ENCODE measurements around the gene MEIS1. TPM values are rescaled to one million over a fixed set of nuclear protein-coding genes. Genes with fewer than 3 reads are reported as not detected.

Gene MEIS1
- total and polyA plus RNA-seq, 2 of the 8 experiments (the other 6 are each of a cell fraction or from before 2014, with no cell fraction given) = 0.17 to 1.2 TPM

DNA sequence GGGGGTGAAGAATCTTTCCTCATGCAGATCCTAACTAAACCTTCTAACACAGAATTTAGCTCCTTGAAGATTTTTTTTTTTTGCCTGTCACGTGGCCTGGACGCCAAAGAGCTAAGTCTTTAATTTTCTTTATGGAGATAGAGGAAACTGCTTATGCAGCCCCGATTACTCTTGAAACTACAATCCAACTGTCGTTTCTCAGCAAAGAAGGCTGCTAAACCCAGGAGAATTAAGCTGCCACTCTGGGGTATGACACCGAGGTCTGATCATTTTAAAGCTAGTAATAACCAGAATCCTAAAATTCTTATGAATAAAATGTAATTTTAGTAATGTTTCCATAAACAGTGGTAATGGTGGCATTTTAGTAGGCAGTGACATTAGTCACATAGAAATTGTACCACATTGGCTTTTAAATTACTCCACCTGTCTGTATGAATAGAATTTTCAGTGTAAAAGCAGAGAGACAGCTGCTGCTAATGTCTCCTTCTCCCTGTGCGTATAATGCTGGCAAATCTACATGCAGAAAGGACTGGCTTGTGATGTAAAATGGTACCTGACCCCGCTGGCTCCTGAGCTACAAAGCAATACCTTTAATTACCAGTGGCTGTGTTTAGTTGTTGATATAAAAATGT lies 86.5 kb downstream of the MEIS1 start:
- H3K79me2 ChIP-seq (ENCODE audit: control insufficient read depth in 1 of 2, insufficient read depth in 2 of 2, low read length in 2 of 2) = no peaks in the 10 kb centered on the region
- no peak overlapping the region for H2BK120ac ChIP-seq (replicated peaks; ENCODE audit: low read depth, low read length)
- no peak overlapping the region for H3K9ac ChIP-seq (replicated peaks in 1 of 4; ENCODE audit: extremely low read depth in 1 of 4, low read depth in 3 of 4, low read length in 3 of 4)
- H3K23me2 ChIP-seq (ENCODE audit: low read depth, low read length) = no peaks in the 10 kb centered on the region
- H3K4me1 ChIP-seq (replicated peaks in 1 of 4; ENCODE audit: control insufficient read depth in 3 of 4, insufficient read depth in 4 of 4, low read length in 3 of 4) = peaks cover 0 to 7% (median 4%) of the 10 kb centered on the region in 4 experiments; a peak in 3 of 7 replicates
- no peak overlapping the region for H2AFZ ChIP-seq (ENCODE audit: low read length)
- POLR2A ChIA-PET (ENCODE audit: partially characterized antibody) = interaction anchor here (0.6 to 1.2 kb wide), 2 partner anchors 71 to 1124 kb away, joined by 3 read pairs; no protein-coding TSS in a partner anchor
- peak; percentile 39 for FAIRE-seq
- H3K4me3 ChIP-seq (ENCODE audit: extremely low read depth in 1 of 4, insufficient read depth in 2 of 4, low read depth in 3 of 4, low read length in 4 of 4) = no peak overlapping the region
- H3K27me3 ChIP-seq (replicated peaks in 1 of 4; ENCODE audit: control insufficient read depth in 3 of 4, extremely low read depth in 1 of 4, insufficient read depth in 3 of 4, low read length in 3 of 4) = no peaks in the 10 kb centered on the region
- DNase-seq (ENCODE audit: low read depth in 1 of 2, low spot score in 2 of 2) = no peak
- H3K14ac ChIP-seq (ENCODE audit: insufficient read length) = no peak overlapping the region
- H3K4me2 ChIP-seq (ENCODE audit: insufficient read depth in 1 of 2, low read depth in 2 of 2, low read length in 2 of 2) = no peak overlapping the region
- no peak overlapping the region for H2BK12ac ChIP-seq (ENCODE audit: low read depth, low read length)
- H3K18ac ChIP-seq (ENCODE audit: extremely low read depth, low read length) = no peak overlapping the region
- no peak overlapping the region for H2BK15ac ChIP-seq (ENCODE audit: low read length)
- no peak overlapping the region for H3K4ac ChIP-seq (replicated peaks; ENCODE audit: insufficient read length, low read depth, low read length)
- no peak overlapping the region for H2AK5ac ChIP-seq (ENCODE audit: low read depth, low read length)
- no peak overlapping the region for H4K5ac ChIP-seq (ENCODE audit: insufficient read length, low read depth, low read length)
- no peak overlapping the region for H3K23ac ChIP-seq (ENCODE audit: insufficient read length)
- no peaks in the 10 kb centered on the region for H3K9me3 ChIP-seq (ENCODE audit: insufficient read depth in 2 of 2, low read depth in 1 of 2, low read length in 1 of 2)
- H3K56ac ChIP-seq (replicated peaks; ENCODE audit: insufficient read length, low read depth, low read length) = no peak overlapping the region
- H4K91ac ChIP-seq (replicated peaks; ENCODE audit: insufficient read length, low read length) = no peak overlapping the region
- no peak overlapping the region for H4K8ac ChIP-seq (ENCODE audit: extremely low read depth, insufficient read depth, low read length)
- H2BK20ac ChIP-seq (ENCODE audit: low read length) = no peak overlapping the region
- CTCF ChIA-PET (ENCODE audit: partially characterized antibody) = interaction anchor here (0.5 to 2.5 kb wide), 5 partner anchors 14 to 995 kb away, joined by 3 to 8 read pairs (median 4); no protein-coding TSS in a partner anchor
- no peaks in the 10 kb centered on the region for H3K79me1 ChIP-seq (ENCODE audit: low read depth, low read length)
- no peak for TF ChIP-seq BACH1 (IDR thresholded peaks at IDR 0.05; ENCODE audit: low read length)
- TF ChIP-seq RAD21 (IDR thresholded peaks at IDR 0.05 in 1 of 2, conservative IDR thresholded peaks at IDR 0.05 in 1 of 2; ENCODE audit: low read depth in 2 of 2, low read length in 2 of 2) = no peak
- no peak for TF ChIP-seq KDM4A (IDR thresholded peaks at IDR 0.05; ENCODE audit: low read depth, low read length, severe bottlenecking)
- TF ChIP-seq TBP (IDR thresholded peaks at IDR 0.05; ENCODE audit: low read depth, low read length) = no peak
- no peak for TF ChIP-seq KDM1A (IDR thresholded peaks at IDR 0.05; ENCODE audit: borderline replicate concordance, low read length)
- TF ChIP-seq SP2 (IDR thresholded peaks at IDR 0.05; ENCODE audit: low read length) = no peak
- no peak for TF ChIP-seq CEBPB (IDR thresholded peaks at IDR 0.05; ENCODE audit: low read depth, low read length)
- TF ChIP-seq TAF7 (optimal IDR thresholded peaks at IDR 0.05; ENCODE audit: borderline replicate concordance, low read depth, low read length) = no peak
- TF ChIP-seq, protein P1, sequence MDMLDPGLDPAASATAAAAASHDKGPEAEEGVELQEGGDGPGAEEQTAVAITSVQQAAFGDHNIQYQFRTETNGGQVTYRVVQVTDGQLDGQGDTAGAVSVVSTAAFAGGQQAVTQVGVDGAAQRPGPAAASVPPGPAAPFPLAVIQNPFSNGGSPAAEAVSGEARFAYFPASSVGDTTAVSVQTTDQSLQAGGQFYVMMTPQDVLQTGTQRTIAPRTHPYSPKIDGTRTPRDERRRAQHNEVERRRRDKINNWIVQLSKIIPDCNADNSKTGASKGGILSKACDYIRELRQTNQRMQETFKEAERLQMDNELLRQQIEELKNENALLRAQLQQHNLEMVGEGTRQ (IDR thresholded peaks at IDR 0.05; ENCODE audit: low read length) = no peak
- no peak for TF ChIP-seq CBX8 (IDR thresholded peaks at IDR 0.05; ENCODE audit: borderline replicate concordance, low read depth, low read length)
- TF ChIP-seq MAFK (IDR thresholded peaks at IDR 0.05; ENCODE audit: low read depth, low read length) = no peak
- H2BK5ac ChIP-seq (ENCODE audit: low read depth, low read length) = no peak overlapping the region
- H3K27ac ChIP-seq (ENCODE audit: low read depth, low read length) = no peak overlapping the region
- no peaks in the 10 kb centered on the region for H4K20me1 ChIP-seq (replicated peaks in 1 of 2; ENCODE audit: control insufficient read depth in 1 of 2, insufficient read depth in 2 of 2, low read length in 2 of 2)
- 82% methylated on average over 7 of the region's 7 CpGs; no CpG with 5 or more reads in 1 of the 2 experiments for WGBS, 2 experiments (ENCODE audit: extremely low coverage in 1 of 2, insufficient coverage in 1 of 2, insufficient read length in 1 of 2, insufficient replicate concordance in 2 of 2, low coverage in 1 of 2, low lambda C conversion rate in 2 of 2, missing lambda C conversion rate in 1 of 2)
- no peaks in the 10 kb centered on the region for H3K36me3 ChIP-seq (ENCODE audit: control insufficient read depth in 2 of 4, insufficient read depth in 4 of 4, low read length in 3 of 4)

Data from H1 (cell line).